H9 (cell line): ENCODE measurements around the gene CCDC28B. TPM values are rescaled to one million over a fixed set of nuclear protein-coding genes. Genes with fewer than 3 reads are reported as not detected.

Source experiments
- DNase-seq: peaks from one replicate; pipeline ENCODE4 v3.0.0-alpha.2; 2017
- H2AFZ ChIP-seq: one replicate; pipeline ENCODE4 v1.6.1; 2013; ENCODE audit warnings: mild to moderate bottlenecking, low read length, control low read depth, moderate library complexity
- H2AK5ac ChIP-seq: 2 replicates; pipeline ENCODE4 v1.6.1; 2013; ENCODE audit warnings: low read length, control low read depth, mixed read lengths; ENCODE audit not compliant: insufficient read length
- H2BK120ac ChIP-seq: one replicate; pipeline ENCODE4 v1.6.1; 2013; ENCODE audit warnings: low read depth, mild to moderate bottlenecking, low read length, control low read depth, inconsistent platforms; ENCODE audit not compliant: poor library complexity, severe bottlenecking
- H2BK12ac ChIP-seq: 2 replicates; pipeline ENCODE4 v1.6.1; 2013; ENCODE audit warnings: low read length, control low read depth, mixed read lengths, low read depth; ENCODE audit not compliant: insufficient read length
- H2BK15ac ChIP-seq: 2 replicates; pipeline ENCODE4 v1.6.1; 2013; ENCODE audit warnings: low read depth, low read length, control low read depth
- H2BK20ac ChIP-seq: one replicate; pipeline ENCODE4 v1.6.1; 2013; ENCODE audit warnings: low read depth, mild to moderate bottlenecking, low read length, control low read depth, inconsistent platforms; ENCODE audit not compliant: poor library complexity, severe bottlenecking
- H2BK5ac ChIP-seq: 2 replicates; pipeline ENCODE4 v1.6.1; 2013; ENCODE audit warnings: low read length, control low read depth, mixed read lengths; ENCODE audit not compliant: insufficient read length
- H3K14ac ChIP-seq: 2 replicates; pipeline ENCODE4 v1.6.1; 2013; ENCODE audit warnings: low read length, control low read depth; ENCODE audit not compliant: insufficient read depth
- H3K18ac ChIP-seq: 2 replicates; pipeline ENCODE4 v1.6.1; 2013; ENCODE audit warnings: low read depth, mild to moderate bottlenecking, mixed read lengths, low read length, control low read depth; ENCODE audit not compliant: insufficient read length
- H3K23ac ChIP-seq: 2 replicates; pipeline ENCODE4 v1.6.1; 2013; ENCODE audit warnings: low read length, control low read depth, mixed read lengths, low read depth; ENCODE audit not compliant: insufficient read length
- H3K23me2 ChIP-seq: 2 replicates; pipeline ENCODE4 v1.6.1; 2013; ENCODE audit warnings: low read depth, mild to moderate bottlenecking, mixed read lengths, low read length, control low read depth; ENCODE audit not compliant: insufficient read length, poor library complexity, severe bottlenecking
- H3K27ac ChIP-seq: 2 replicates; pipeline ENCODE4 v1.5.1; 2013; ENCODE audit warnings: low read length, control low read depth, mixed read lengths, low read depth; ENCODE audit not compliant: insufficient read length
- H3K27me3 ChIP-seq: 2 replicates; pipeline ENCODE4 v1.6.1; 2013; ENCODE audit warnings: low read length, control low read depth, inconsistent platforms; ENCODE audit not compliant: insufficient read depth
- H3K4ac ChIP-seq: 2 replicates; pipeline ENCODE4 v1.6.1; 2013; ENCODE audit warnings: low read depth, mild to moderate bottlenecking, control low read depth, inconsistent platforms, low read length, moderate library complexity
- H3K4me1 ChIP-seq: 2 replicates; pipeline ENCODE4 v1.6.1; 2013; ENCODE audit warnings: low read length, control low read depth, inconsistent platforms; ENCODE audit not compliant: insufficient read depth
- H3K4me2 ChIP-seq: 2 replicates; pipeline ENCODE4 v1.6.1; 2013; ENCODE audit warnings: low read length, control low read depth, mixed read lengths; ENCODE audit not compliant: insufficient read length, insufficient read depth
- H3K56ac ChIP-seq: 2 replicates; pipeline ENCODE4 v1.6.1; 2013; ENCODE audit warnings: low read depth, mild to moderate bottlenecking, mixed read lengths, low read length, control low read depth; ENCODE audit not compliant: insufficient read length
- H3K79me1 ChIP-seq: 2 replicates; pipeline ENCODE4 v1.6.1; 2013; ENCODE audit warnings: low read depth, mild to moderate bottlenecking, moderate library complexity, low read length, control low read depth, inconsistent platforms; ENCODE audit not compliant: insufficient read depth, poor library complexity, severe bottlenecking
- H3K79me2 ChIP-seq: 2 replicates; pipeline ENCODE4 v1.6.1; 2013; ENCODE audit warnings: low read length, control low read depth, inconsistent platforms; ENCODE audit not compliant: insufficient read depth
- H3K9ac ChIP-seq: 2 replicates; pipeline ENCODE4 v1.6.1; 2013; ENCODE audit warnings: low read length, control low read depth, mixed read lengths; ENCODE audit not compliant: insufficient read length; ENCODE audit errors: extremely low read depth
- H3K9me3 ChIP-seq: one replicate; pipeline ENCODE4 v1.6.1; 2013; ENCODE audit warnings: low read depth, low read length, inconsistent platforms; ENCODE audit not compliant: control insufficient read depth
- H3T11ph ChIP-seq: one replicate; pipeline ENCODE4 v1.6.1; 2013; ENCODE audit warnings: mild to moderate bottlenecking, low read length, control low read depth, inconsistent platforms
- H4K20me1 ChIP-seq: one replicate; pipeline ENCODE4 v1.6.1; 2013; ENCODE audit not compliant: control insufficient read depth, insufficient read length, insufficient read depth
- H4K5ac ChIP-seq: 2 replicates; pipeline ENCODE4 v1.6.1; 2013; ENCODE audit warnings: low read depth, mild to moderate bottlenecking, mixed read lengths, low read length, control low read depth; ENCODE audit not compliant: insufficient read length
- H4K8ac ChIP-seq: replicated peaks from 2 replicates; pipeline ENCODE4 v1.6.1; 2013; ENCODE audit warnings: low read length, control low read depth, mixed read lengths, low read depth; ENCODE audit not compliant: insufficient read length
- H4K91ac ChIP-seq: 2 replicates; pipeline ENCODE4 v1.6.1; 2013; ENCODE audit warnings: low read depth, mild to moderate bottlenecking, moderate library complexity, mixed read lengths, low read length, control low read depth; ENCODE audit not compliant: insufficient read length
- H3K27ac Mint-ChIP-seq, 3 experiments: 2 replicates in 2 of 3; 3 replicates in 1 of 3; pipeline ENCODE4 v1.8.0; 2020 to 2021; ENCODE audit warnings: mixed read lengths in 3 of 3, mild to moderate bottlenecking in 1 of 3, moderate library complexity in 1 of 3
- H3K27me3 Mint-ChIP-seq: 2 replicates; pipeline ENCODE4 v1.8.0; 2021; ENCODE audit warnings: low read depth, mild to moderate bottlenecking, moderate library complexity, mixed read lengths
- H3K36me3 Mint-ChIP-seq, 3 experiments: 2 replicates in 2 of 3; 3 replicates in 1 of 3; pipeline ENCODE4 v1.8.0; 2020 to 2021; ENCODE audit warnings: low read depth in 3 of 3, mixed read lengths in 3 of 3; ENCODE audit not compliant: insufficient read depth in 1 of 3
- H3K4me1 Mint-ChIP-seq, 2 experiments: 2 replicates each; pipeline ENCODE4 v1.8.0; 2020; ENCODE audit warnings: mixed read lengths in 2 of 2
- H3K4me3 Mint-ChIP-seq, 2 experiments: 2 replicates in 1 of 2; 3 replicates in 1 of 2; pipeline ENCODE4 v1.8.0; 2020 to 2021; ENCODE audit warnings: mild to moderate bottlenecking in 2 of 2, mixed read lengths in 2 of 2, moderate library complexity in 1 of 2
- H3K9me3 Mint-ChIP-seq, 2 experiments: 2 replicates in 1 of 2; 3 replicates in 1 of 2; pipeline ENCODE4 v1.8.0; 2020; ENCODE audit warnings: mild to moderate bottlenecking in 2 of 2, mixed read lengths in 2 of 2, moderate library complexity in 1 of 2
- WGBS: extraction: QIAGEN DNeasy Blood & Tissue Kit; methylation state at CpG from one replicate; pipeline ENCODE4 v1.1.7; 2013; ENCODE audit warnings: missing lambda C conversion rate, low lambda C conversion rate, mixed read lengths; ENCODE audit not compliant: insufficient read length; ENCODE audit errors: extremely low coverage; 5-methylcytosine and 5-hydroxymethylcytosine counted together
- total RNA-seq: library from RNA; stranded (reverse); gene quantifications from 2 replicates; pipeline ENCODE4 v1.2.1, GENCODE V29; 2021
- TF ChIP-seq, protein P1 (sequence below): fragments of 200-600 bp; sonication (generic); conservative IDR thresholded peaks from 3 replicates; pipeline ENCODE4 v1.8.0; 2021; ENCODE audit warnings: antibody characterized with exemption, mild to moderate bottlenecking

Gene CCDC28B
- total RNA-seq, 1 experiment from 2014 or later = 20.7 TPM

DNA sequence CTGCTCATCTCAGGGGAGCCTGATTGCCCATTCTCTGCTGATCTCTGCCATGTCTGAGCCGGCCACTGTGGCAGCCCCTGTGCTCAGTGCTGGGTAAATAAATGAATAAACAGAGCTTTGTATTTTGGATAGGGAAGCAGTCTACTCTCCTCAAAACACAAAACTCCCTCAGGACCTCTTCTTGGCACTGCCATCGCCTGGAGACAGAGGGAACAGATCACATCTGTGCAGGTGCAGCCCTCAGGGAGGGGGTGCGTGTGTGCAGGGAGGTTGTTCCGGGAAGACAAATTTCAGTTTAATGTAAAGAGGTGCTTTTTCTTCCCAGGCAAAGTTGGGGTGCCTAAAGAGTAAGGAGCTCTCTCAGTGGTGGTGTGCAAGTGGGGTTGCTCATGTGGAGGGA, 38.9 kb downstream of the CCDC28B start:
- H2AFZ ChIP-seq = no peak overlapping the region
- no peak overlapping the region for H2BK12ac ChIP-seq
- no peak overlapping the region for H4K91ac ChIP-seq
- no peaks in the 10 kb centered on the region for H4K20me1 ChIP-seq
- H3K18ac ChIP-seq = no peak overlapping the region
- no peak overlapping the region for H2BK15ac ChIP-seq
- H4K8ac ChIP-seq = no peak overlapping the region
- H3K27me3 ChIP-seq = no peaks in the 10 kb centered on the region
- H3K27ac Mint-ChIP-seq = peak overlapping the region in 1 of 3 experiments; percentile 95; a peak in 2 of 7 replicates
- H3K79me1 ChIP-seq = no peaks in the 10 kb centered on the region
- H3K9ac ChIP-seq = peak overlapping the region; percentile 46
- peaks cover 4% of the 10 kb centered on the region for H3K27me3 Mint-ChIP-seq
- no peak overlapping the region for H3T11ph ChIP-seq
- peak overlapping the region; percentile 82 to 92 for H3K4me3 Mint-ChIP-seq
- no peak overlapping the region for H2AK5ac ChIP-seq
- no CpG with 5 or more reads among the region's 4 CpGs for WGBS
- no peak for DNase-seq
- peaks cover 21 to 23% of the 10 kb centered on the region in 2 experiments for H3K4me1 Mint-ChIP-seq
- H3K4me1 ChIP-seq = no peaks in the 10 kb centered on the region; the same call in 1 of the 2 replicates
- H3K4me2 ChIP-seq = peak overlapping the region; percentile 75
- no peaks in the 10 kb centered on the region for H3K79me2 ChIP-seq
- no peak overlapping the region for H3K56ac ChIP-seq
- H2BK5ac ChIP-seq = no peak overlapping the region
- TF ChIP-seq, protein P1, sequence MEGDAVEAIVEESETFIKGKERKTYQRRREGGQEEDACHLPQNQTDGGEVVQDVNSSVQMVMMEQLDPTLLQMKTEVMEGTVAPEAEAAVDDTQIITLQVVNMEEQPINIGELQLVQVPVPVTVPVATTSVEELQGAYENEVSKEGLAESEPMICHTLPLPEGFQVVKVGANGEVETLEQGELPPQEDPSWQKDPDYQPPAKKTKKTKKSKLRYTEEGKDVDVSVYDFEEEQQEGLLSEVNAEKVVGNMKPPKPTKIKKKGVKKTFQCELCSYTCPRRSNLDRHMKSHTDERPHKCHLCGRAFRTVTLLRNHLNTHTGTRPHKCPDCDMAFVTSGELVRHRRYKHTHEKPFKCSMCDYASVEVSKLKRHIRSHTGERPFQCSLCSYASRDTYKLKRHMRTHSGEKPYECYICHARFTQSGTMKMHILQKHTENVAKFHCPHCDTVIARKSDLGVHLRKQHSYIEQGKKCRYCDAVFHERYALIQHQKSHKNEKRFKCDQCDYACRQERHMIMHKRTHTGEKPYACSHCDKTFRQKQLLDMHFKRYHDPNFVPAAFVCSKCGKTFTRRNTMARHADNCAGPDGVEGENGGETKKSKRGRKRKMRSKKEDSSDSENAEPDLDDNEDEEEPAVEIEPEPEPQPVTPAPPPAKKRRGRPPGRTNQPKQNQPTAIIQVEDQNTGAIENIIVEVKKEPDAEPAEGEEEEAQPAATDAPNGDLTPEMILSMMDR = no peak
- no peak overlapping the region for H3K14ac ChIP-seq
- H3K9me3 Mint-ChIP-seq = no peaks in the 10 kb centered on the region
- H3K23me2 ChIP-seq = peaks cover 17% of the 10 kb centered on the region
- no peak overlapping the region for H3K4ac ChIP-seq
- H3K23ac ChIP-seq = no peak overlapping the region
- H3K9me3 ChIP-seq = no peaks in the 10 kb centered on the region
- peaks cover 0 to 14% (median 2%) of the 10 kb centered on the region in 3 experiments; a peak in 2 of 7 replicates for H3K36me3 Mint-ChIP-seq
- no peak overlapping the region for H2BK120ac ChIP-seq
- H3K27ac ChIP-seq = no peak overlapping the region
- H4K5ac ChIP-seq = no peak overlapping the region
- no peak overlapping the region for H2BK20ac ChIP-seq
